GM19025 (cell line): Measurements from ENCODE around the gene TLR10.
"Not testable (repeated sequence)": the region's sequence is repeated elsewhere in the genome, so short reads cannot be mapped to it uniquely, and the experiment has no call there.

Experiments used
- ATAC-seq: cut with Tn5 transposase; IDR thresholded peaks from one replicate; pipeline ENCODE4 v1.9.1; 2021; ENCODE audit warnings: mild to moderate bottlenecking, low read depth, moderate library complexity; ENCODE audit not compliant: unreplicated experiment

TLR10 gene

GRCh38 chr4:38802561-38803355 lies 20.0 kb upstream of the TLR10 start:
- ATAC-seq = no peak

GRCh38 chr4:38800961-38801450 lies 18.2 kb upstream of the TLR10 start:
- ATAC-seq = no peak

DNA sequence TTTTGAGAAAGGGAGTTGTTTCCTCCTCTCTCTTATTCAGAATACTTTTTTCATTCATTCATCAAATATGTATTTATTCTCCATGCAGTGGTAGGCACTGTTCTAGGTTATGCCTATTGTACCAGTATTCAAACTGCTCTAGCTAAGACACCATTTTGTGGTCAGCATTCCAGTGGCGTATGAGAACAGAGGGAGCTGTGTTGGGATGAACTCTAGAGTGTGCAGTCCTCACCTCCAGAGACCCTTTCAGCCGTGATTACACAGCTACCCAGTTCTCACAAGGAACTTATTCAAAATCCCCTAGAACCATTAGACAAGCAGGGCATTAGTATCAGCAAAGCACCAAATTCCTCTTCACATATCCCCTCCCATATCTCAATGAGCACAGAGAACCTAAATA lies 17.6 kb upstream of the TLR10 start:
- no peak for ATAC-seq

DNA sequence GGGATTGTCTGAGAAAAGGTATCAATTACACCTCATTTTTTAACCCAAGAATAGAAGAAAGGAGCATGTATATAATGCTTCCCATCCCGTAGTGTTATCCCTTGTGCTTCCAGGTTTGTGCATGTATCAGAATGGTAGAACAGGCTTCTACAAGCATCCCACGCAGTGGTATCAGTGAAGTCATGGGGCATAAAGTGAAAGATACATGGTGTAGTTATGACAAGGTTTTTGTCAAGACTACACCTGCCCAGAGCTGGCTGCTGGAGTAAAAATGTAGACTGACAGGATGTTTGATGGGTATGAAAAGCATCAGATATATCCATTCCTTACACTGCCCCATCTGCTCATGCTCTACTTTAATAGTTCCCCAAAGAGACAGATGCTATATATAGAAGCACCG lies 12.3 kb upstream of the TLR10 start:
- no peak for ATAC-seq

DNA sequence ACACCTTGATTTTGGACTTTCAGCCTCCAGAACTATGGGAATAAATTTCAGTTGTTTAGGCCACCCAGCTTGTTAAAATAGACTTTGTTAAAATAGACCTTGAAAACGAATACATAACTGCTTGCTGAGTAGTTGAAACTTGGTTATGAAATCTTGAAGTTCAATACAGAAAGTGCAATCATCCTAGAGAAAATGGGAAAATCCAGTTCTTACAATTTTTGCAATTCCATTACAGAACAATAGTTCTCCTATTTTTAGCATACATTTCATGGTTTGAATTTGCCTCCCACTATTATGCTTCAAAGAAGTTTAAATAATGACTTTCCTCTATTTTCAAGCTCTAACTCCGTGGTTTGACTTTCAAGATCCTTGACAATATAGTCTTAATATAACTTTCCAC lies 11.3 kb upstream of the TLR10 start:
- no peak for ATAC-seq

GRCh38 chr4:38791010-38791409 lies 8.2 kb upstream of the TLR10 start:
- ATAC-seq = no peak

GRCh38 chr4:38788317-38788716 lies 5.5 kb upstream of the TLR10 start:
- no peak for ATAC-seq

GRCh38 chr4:38787693-38788092 lies 4.9 kb upstream of the TLR10 start:
- no peak for ATAC-seq

DNA sequence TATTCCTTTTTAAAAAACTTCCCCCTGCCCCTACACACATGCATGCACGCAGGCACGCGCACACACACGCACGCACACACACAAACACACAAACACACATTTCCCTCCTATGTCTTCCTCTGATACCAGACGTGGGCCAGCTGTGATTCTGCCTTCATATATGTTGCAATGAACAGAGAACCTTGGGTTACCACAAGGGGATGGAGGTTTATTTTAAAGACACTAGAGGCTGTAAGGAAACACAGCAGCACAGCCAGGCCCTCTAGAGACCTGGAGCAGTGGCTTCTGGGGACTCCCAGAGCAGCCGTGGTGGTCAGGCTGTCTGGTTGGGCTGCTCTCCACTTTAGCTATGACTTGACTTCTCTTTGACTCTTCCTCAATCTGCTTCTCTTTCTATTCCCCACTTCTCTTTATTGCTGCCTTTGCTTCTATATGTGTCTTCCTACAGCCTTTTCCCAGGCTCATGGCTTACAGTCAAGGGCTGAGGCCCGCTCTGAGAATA lies 3.2 kb upstream of the TLR10 start:
- no peak for ATAC-seq

GRCh38 chr4:38785041-38785790 lies 2.4 kb upstream of the TLR10 start:
- ATAC-seq = no peak

DNA sequence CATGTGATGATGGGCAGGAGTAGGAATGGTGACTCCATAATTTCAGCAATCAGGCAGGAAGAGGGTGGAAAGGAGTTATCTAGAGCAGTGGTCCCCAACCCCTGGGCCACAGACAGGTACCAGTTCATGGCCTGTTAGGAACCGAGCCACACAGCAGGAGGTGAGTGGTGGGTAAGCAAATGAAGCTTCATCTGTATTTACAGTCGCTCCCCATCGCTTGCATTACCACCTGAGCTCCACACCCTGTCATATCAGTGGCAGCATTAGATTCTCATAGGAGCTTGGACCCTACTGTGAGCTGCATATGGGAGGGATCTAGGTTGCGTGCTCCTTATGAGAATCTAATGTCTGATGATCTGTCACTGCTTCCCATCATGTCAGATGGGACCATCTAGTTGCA lies 1.4 kb upstream of the TLR10 start:
- ATAC-seq = no peak

DNA sequence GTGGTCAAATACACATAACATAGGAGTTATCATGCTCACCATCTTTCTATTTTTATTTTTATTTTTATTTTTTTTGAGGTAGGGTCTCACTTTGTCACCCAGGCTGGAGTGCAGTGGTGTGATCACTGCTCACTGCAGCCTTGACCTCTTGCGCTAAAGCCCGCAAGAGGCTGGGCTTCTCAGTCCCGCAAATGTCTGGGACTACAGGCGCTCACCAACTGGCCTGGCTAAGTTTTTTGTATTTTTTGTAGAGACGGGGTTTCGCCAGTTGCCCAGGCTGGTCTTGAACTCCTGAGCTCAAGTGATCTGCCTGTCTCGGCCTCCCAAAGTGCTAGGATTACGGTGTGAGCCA lies 295 bp upstream of the TLR10 start:
- no peak for ATAC-seq

- ATAC-seq = no peak
Measured at GRCh38 chr4:38781854-38782261, 932 bp downstream of the TLR10 start.

GRCh38 chr4:38780833-38781484 lies 1.8 kb downstream of the TLR10 start:
- no peak for ATAC-seq

DNA sequence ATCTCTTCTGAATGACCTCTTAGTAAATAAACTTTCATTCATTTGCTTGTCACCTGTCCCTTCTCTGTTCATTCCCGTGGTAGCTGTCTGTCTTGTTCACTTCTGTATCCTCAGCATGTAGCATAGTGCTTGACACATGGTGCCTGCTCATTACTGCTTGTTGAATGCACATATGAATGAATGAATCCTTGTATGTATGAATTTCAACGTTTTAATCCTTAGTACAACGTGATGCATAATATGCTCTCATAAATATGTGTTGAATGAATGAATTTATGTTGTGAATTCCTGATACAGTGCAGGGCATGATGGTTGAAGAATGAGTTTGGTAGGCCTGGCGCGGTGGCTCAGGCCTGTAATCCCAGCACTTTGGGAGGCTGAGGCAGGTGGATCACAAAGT lies 3.0 kb downstream of the TLR10 start:
- no peak for ATAC-seq

- ATAC-seq = not testable (repeated sequence)
Measured at GRCh38 chr4:38777925-38778324, 4.9 kb downstream of the TLR10 start.

DNA sequence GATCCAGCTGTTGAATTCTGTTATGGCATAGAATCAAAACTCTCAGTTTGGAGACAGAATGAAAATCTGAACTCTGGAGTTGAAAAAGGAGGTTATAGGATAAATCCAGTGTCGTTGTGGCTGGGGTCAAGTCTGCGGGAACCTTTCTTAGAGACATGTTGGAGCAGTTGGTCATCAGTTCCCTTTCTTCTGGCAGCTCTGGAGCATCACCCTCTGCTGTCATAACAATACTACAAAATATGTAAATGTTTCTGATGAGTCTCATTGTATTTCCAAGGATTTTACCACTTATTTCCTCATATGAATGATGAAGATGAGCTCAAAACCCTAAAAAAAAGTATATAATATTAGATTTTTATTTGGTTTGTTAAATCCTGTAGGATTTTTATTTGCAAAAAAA lies 7.5 kb downstream of the TLR10 start:
- no peak for ATAC-seq

DNA sequence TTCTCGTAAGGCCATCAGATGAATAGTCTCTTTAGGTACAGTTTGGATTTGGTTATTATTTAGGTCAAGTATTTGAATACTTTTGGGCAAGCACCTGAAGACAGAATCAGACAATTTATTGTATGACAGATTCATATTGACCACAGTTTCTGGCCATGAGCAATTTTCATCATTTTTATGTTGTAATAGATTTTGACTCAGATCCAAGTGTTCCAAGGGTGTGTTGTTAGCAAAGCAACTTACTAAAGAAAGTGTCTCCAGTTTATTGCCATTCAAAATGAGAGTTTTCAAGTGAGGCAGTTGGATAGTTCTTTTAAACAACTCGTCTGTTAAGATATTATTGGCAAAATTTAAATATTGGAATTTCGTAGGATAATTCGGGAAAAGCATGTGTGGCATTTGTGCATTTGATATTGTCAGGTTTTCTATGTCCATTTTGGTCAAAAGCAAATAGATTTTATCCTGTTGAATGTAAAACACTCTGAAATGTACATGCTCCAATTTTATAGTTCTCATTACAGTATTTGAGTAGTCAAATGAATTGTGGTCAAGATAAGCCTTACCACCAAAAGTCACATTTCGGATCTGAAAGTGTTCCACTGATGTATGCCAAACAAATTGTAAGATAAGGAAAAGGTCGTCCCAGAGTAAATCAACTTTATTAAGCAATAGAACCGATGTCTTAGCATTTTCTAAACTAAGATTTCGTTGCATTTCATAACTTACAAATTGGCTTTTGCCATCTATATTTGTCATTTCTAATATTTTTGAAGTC lies 8.4 kb downstream of the TLR10 start:
- ATAC-seq = no peak

DNA sequence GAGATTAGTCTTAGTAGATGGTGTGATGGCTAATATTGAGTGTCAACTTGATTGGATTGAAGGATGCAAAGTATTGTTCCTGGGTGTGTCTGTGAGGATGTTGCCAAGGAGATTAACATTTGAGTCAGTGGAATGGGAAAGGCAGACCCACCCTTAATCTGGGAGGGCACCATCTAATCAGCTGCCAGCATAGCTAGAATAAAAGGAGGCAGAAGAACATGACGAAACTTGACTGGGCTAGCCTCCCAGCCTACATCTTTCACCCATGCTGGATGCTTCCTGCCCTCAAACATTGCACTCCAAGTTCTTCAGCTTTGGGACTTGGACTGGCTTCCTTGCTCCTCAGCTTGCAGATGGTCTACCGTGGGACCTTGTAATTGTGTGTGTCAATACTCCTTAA lies 12.5 kb downstream of the TLR10 start:
- ATAC-seq = not testable (repeated sequence)

GRCh38 chr4:38769857-38770256 lies 12.9 kb downstream of the TLR10 start:
- ATAC-seq = no peak
